ENCODE results near the gene SAT2. TPM values are rescaled to one million over a fixed set of nuclear protein-coding genes. Genes with fewer than 3 reads are reported as not detected.

The SAT2 gene
- total and polyA plus RNA-seq, 10 of the 15 experiments (the other 5 are each of a cell fraction or from before 2014, with no cell fraction given) = 14.6 to 44.0 (median 27.9) TPM

DNA sequence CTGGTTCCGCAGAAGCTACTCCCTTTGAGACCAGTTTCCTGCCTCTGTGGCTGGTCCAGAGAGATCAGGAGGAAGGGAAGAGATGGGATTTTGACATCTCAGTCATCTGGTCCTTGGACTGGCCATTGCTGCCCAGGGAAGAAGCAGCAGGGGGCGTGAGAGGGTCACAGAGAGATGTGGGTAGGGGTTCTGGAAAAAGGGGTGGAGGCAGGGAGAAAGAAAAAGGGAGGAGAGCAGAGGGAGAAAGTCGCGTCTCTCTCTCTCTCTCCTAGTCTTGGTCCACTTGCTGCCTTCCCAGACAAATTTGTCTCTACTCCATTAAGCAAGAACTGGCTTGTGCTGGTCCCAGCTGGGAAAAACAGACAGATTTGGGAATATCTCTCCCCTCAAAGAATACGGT lies 6.8 kb upstream of the SAT2 start:
- H2AFZ ChIP-seq (ENCODE audit: control insufficient read depth, low read depth, low read length) = no peak overlapping the region
- WGBS (ENCODE audit: insufficient coverage, insufficient replicate concordance, low lambda C conversion rate, missing lambda C conversion rate) = 32% methylated on average over 5 of the region's 5 CpGs
- no peak for DNase-seq (ENCODE audit: low read depth, low spot score)
- ChIA-PET SMC1A (ENCODE audit: uncharacterized antibody, unreplicated experiment) (interaction anchor here (2.3 kb wide), 1 partner anchor 54 kb away, joined by 13 read pairs; the partner anchor contains the start of genes TP53 and WRAP53), POLR2A (interaction anchor here (1.3 to 3.9 kb wide), 2 partner anchors 9 to 53 kb away, joined by 3 to 22 read pairs; partner anchors contain the start of genes TP53 and WRAP53), RAD21 (ENCODE audit: unreplicated experiment) (interaction anchor here (2.3 kb wide), 1 partner anchor 53 kb away, joined by 16 read pairs; the partner anchor contains the start of genes TP53 and WRAP53), CTCF (interaction anchor here (1.0 to 8.2 kb wide), 4 partner anchors 25 to 53 kb away, joined by 3 to 128 read pairs (median 4); partner anchors contain the start of genes MPDU1, TP53 and WRAP53)
- BruUV-seq (replicated peaks) = no TSS peak
- H3K27ac ChIP-seq (ENCODE audit: control insufficient read depth, insufficient read depth) = no peak overlapping the region
- no peaks in the 10 kb centered on the region for H4K20me1 ChIP-seq (ENCODE audit: control insufficient read depth, insufficient read depth)
- no peaks in the 10 kb centered on the region for H3K36me3 ChIP-seq (ENCODE audit: control insufficient read depth in 2 of 2, insufficient read depth in 2 of 2, low read length in 1 of 2)
- intact Hi-C loops (cut with micrococcal nuclease; ENCODE audit: unreplicated experiment) = loop anchor here (5.0 kb wide), 1 partner anchor 43 kb away; no protein-coding TSS in a partner anchor
- no peaks in the 10 kb centered on the region for H3K4me1 ChIP-seq (ENCODE audit: control insufficient read depth, insufficient read depth, low read length)
- no peak for FAIRE-seq
- no peak overlapping the region for H3K9ac ChIP-seq (ENCODE audit: control insufficient read depth, insufficient read depth, low read length)
- H3K79me2 ChIP-seq (ENCODE audit: control insufficient read depth, insufficient read depth, low read length) = no peaks in the 10 kb centered on the region
- H3K9me3 ChIP-seq (replicated peaks; ENCODE audit: control insufficient read depth, insufficient read depth, low read length) = no peaks in the 10 kb centered on the region
- H3K27me3 ChIP-seq (replicated peaks in 1 of 2; ENCODE audit: control insufficient read depth in 2 of 2, insufficient read depth in 2 of 2, low read length in 1 of 2) = no peaks in the 10 kb centered on the region
- no peak for ATAC-seq
- in situ Hi-C loops (cut with MboI) = no loop called here
- H3K4me3 ChIP-seq = no peak overlapping the region
- no peak overlapping the region for H3K4me2 ChIP-seq (ENCODE audit: control insufficient read depth, insufficient read depth)
- TF ChIP-seq, protein P1, sequence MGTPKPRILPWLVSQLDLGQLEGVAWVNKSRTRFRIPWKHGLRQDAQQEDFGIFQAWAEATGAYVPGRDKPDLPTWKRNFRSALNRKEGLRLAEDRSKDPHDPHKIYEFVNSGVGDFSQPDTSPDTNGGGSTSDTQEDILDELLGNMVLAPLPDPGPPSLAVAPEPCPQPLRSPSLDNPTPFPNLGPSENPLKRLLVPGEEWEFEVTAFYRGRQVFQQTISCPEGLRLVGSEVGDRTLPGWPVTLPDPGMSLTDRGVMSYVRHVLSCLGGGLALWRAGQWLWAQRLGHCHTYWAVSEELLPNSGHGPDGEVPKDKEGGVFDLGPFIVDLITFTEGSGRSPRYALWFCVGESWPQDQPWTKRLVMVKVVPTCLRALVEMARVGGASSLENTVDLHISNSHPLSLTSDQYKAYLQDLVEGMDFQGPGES (IDR thresholded peaks at IDR 0.05) = no peak
- TF ChIP-seq CHD4 (IDR thresholded peaks at IDR 0.05) (no peak), RELA (IDR thresholded peaks at IDR 0.05; ENCODE audit: borderline replicate concordance, partially characterized antibody) (no peak)
- TF ChIP-seq, protein P2, sequence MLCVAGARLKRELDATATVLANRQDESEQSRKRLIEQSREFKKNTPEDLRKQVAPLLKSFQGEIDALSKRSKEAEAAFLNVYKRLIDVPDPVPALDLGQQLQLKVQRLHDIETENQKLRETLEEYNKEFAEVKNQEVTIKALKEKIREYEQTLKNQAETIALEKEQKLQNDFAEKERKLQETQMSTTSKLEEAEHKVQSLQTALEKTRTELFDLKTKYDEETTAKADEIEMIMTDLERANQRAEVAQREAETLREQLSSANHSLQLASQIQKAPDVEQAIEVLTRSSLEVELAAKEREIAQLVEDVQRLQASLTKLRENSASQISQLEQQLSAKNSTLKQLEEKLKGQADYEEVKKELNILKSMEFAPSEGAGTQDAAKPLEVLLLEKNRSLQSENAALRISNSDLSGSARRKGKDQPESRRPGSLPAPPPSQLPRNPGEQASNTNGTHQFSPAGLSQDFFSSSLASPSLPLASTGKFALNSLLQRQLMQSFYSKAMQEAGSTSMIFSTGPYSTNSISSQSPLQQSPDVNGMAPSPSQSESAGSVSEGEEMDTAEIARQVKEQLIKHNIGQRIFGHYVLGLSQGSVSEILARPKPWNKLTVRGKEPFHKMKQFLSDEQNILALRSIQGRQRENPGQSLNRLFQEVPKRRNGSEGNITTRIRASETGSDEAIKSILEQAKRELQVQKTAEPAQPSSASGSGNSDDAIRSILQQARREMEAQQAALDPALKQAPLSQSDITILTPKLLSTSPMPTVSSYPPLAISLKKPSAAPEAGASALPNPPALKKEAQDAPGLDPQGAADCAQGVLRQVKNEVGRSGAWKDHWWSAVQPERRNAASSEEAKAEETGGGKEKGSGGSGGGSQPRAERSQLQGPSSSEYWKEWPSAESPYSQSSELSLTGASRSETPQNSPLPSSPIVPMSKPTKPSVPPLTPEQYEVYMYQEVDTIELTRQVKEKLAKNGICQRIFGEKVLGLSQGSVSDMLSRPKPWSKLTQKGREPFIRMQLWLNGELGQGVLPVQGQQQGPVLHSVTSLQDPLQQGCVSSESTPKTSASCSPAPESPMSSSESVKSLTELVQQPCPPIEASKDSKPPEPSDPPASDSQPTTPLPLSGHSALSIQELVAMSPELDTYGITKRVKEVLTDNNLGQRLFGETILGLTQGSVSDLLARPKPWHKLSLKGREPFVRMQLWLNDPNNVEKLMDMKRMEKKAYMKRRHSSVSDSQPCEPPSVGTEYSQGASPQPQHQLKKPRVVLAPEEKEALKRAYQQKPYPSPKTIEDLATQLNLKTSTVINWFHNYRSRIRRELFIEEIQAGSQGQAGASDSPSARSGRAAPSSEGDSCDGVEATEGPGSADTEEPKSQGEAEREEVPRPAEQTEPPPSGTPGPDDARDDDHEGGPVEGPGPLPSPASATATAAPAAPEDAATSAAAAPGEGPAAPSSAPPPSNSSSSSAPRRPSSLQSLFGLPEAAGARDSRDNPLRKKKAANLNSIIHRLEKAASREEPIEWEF (IDR thresholded peaks at IDR 0.05; ENCODE audit: insufficient replicate concordance, low read depth, low read length) = no peak
- TF ChIP-seq, protein P3, sequence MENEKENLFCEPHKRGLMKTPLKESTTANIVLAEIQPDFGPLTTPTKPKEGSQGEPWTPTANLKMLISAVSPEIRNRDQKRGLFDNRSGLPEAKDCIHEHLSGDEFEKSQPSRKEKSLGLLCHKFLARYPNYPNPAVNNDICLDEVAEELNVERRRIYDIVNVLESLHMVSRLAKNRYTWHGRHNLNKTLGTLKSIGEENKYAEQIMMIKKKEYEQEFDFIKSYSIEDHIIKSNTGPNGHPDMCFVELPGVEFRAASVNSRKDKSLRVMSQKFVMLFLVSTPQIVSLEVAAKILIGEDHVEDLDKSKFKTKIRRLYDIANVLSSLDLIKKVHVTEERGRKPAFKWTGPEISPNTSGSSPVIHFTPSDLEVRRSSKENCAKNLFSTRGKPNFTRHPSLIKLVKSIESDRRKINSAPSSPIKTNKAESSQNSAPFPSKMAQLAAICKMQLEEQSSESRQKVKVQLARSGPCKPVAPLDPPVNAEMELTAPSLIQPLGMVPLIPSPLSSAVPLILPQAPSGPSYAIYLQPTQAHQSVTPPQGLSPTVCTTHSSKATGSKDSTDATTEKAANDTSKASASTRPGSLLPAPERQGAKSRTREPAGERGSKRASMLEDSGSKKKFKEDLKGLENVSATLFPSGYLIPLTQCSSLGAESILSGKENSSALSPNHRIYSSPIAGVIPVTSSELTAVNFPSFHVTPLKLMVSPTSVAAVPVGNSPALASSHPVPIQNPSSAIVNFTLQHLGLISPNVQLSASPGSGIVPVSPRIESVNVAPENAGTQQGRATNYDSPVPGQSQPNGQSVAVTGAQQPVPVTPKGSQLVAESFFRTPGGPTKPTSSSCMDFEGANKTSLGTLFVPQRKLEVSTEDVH (IDR thresholded peaks at IDR 0.05; ENCODE audit: low read depth, partially characterized antibody) = no peak
- TF ChIP-seq, protein P4, sequence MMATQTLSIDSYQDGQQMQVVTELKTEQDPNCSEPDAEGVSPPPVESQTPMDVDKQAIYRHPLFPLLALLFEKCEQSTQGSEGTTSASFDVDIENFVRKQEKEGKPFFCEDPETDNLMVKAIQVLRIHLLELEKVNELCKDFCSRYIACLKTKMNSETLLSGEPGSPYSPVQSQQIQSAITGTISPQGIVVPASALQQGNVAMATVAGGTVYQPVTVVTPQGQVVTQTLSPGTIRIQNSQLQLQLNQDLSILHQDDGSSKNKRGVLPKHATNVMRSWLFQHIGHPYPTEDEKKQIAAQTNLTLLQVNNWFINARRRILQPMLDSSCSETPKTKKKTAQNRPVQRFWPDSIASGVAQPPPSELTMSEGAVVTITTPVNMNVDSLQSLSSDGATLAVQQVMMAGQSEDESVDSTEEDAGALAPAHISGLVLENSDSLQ (IDR thresholded peaks at IDR 0.05) = no peak
- TF ChIP-seq, protein P5, sequence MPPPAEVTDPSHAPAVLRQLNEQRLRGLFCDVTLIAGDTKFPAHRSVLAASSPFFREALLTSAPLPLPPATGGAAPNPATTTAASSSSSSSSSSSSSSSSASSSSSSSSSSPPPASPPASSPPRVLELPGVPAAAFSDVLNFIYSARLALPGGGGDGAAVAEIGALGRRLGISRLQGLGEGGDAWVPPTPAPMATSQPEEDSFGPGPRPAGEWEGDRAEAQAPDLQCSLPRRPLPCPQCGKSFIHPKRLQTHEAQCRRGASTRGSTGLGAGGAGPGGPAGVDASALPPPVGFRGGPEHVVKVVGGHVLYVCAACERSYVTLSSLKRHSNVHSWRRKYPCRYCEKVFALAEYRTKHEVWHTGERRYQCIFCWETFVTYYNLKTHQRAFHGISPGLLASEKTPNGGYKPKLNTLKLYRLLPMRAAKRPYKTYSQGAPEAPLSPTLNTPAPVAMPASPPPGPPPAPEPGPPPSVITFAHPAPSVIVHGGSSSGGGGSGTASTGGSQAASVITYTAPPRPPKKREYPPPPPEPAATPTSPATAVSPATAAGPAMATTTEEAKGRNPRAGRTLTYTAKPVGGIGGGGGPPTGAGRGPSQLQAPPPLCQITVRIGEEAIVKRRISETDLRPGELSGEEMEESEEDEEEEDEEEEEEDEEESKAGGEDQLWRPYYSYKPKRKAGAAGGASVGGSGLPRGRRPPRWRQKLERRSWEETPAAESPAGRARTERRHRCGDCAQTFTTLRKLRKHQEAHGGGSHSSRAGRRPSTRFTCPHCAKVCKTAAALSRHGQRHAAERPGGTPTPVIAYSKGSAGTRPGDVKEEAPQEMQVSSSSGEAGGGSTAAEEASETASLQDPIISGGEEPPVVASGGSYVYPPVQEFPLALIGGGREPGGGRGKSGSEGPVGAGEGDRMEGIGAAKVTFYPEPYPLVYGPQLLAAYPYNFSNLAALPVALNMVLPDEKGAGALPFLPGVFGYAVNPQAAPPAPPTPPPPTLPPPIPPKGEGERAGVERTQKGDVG (CRISPR knock-in tag; IDR thresholded peaks at IDR 0.05) = no peak

All from GM12878 (cell line).